Brain microvascular endothelial cell (primary cell): ENCODE results near the gene VSTM2B.

ENCODE experiments used
- DNase-seq: peaks from one replicate; pipeline ENCODE4 v3.0.0-alpha.2; 2020
- H3K27ac ChIP-seq: fragments of 250-450 bp; sonication (Bioruptor Pico); 2 replicates; pipeline ENCODE4 v1.5.1; 2020; ENCODE audit warnings: mild to moderate bottlenecking, moderate library complexity
- H3K27me3 ChIP-seq: fragments of 250-450 bp; sonication (Bioruptor Pico); replicated peaks from 2 replicates; pipeline ENCODE4 v1.5.1; 2020; ENCODE audit warnings: mild to moderate bottlenecking
- H3K36me3 ChIP-seq: fragments of 250-450 bp; sonication (Bioruptor Pico); replicated peaks from 2 replicates; pipeline ENCODE4 v1.5.1; 2020; ENCODE audit warnings: mild to moderate bottlenecking
- H3K4me3 ChIP-seq: 2 replicates; pipeline ENCODE4 v1.5.1; 2011; ENCODE audit warnings: low read depth, mild to moderate bottlenecking, control low read depth, low read length, moderate library complexity
- CTCF ChIP-seq: IDR thresholded peaks from 2 replicates; pipeline ENCODE4 v1.5.1; 2011; ENCODE audit warnings: low read depth, mild to moderate bottlenecking, moderate library complexity, low read length, control low read depth, inconsistent platforms; ENCODE audit errors: missing control alignments
- in situ Hi-C: cut with HindIII; loops from 2 replicates; pipeline ENCODE4 v1.10.0; 2017; ENCODE audit warnings: low sequenced_read_pairs, low pct_ligation_motif_present

VSTM2B gene

DNA sequence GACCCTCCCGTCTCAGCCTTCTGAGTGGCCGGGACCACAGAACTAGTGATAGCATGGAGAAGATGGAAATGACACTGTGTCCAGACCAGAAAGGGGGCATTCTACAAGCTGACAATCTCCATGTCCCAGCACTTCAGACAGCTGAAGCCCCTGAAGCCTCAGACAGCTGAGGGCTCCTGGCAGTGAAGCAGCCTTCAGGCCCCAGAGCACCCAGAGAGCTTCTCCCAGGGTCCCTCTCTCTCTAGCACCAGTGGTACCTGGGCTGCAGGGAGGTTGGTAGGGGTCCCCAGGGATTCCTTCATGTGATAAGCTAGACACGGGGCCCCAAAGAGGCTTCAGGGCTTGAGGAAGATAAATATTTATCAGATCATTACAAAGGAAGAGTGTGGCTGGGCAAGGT, 72.7 kb downstream of the VSTM2B start:
- no peaks in the 10 kb centered on the region for H3K36me3 ChIP-seq
- DNase-seq = no peak
- no peak overlapping the region for H3K27ac ChIP-seq
- in situ Hi-C loops = no loop called here
- no peak for TF ChIP-seq CTCF
- no peak overlapping the region for H3K4me3 ChIP-seq
- no peaks in the 10 kb centered on the region for H3K27me3 ChIP-seq

DNA sequence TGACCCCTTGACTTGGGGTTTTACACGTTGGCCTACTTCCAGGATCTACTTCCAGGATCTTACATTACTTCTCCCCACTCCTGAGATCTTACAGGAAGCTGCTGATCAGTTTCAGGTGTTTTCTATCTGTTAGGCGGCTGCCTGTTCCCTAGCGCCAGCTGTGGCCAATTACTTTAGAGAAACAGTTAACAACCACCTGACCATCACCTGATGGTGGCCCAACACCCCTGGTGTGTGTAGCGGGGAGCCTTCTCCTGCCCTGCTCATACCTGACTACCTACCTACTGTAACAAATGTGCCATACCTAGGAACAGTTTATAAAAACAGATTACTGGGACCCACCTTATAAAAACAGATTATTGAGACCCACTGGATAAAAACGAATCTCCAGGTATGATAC, 77.5 kb downstream of the VSTM2B start:
- no peak for TF ChIP-seq CTCF
- H3K27ac ChIP-seq = no peak overlapping the region
- no peaks in the 10 kb centered on the region for H3K27me3 ChIP-seq
- H3K4me3 ChIP-seq = no peak overlapping the region
- no peaks in the 10 kb centered on the region for H3K36me3 ChIP-seq
- in situ Hi-C loops = no loop called here
- DNase-seq = no peak

DNA sequence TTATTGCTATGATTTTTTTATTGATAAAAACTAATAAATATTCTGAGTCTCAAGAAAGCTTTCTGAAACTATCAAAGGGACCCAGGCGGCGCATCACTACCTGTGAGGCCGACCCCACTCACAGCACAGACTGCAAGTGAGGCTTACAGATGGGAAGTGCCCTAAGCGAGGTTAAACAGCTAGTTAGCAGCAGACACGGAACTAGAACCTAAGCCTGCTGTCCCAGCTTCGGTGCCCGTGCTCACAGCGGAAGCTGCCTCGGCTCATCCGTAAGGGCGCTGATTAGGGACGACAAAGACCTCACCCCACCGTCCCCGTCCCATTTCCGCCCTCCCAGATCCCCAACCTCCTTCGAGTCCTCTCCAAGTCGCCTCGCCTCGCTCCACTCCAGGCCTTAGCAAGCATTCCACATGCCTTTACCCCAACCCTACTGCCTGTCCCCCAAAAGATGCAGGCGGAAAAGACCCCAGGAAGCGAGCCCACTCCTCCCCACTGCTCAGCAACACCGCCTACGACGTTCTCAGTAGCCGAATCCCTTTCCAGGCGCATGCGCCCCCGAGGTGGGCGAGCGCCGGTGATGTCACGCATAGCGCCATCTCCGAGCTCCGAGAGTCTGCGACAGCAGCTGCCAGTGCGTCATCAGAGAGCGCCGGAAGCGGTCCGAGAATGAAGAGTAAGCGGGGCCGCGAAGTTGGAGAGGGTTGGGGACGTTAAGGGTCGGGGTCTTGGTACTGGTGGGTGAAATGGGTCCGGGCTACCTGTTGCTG, 80.0 kb downstream of the VSTM2B start, which contains the start of gene POP4:
TSS of gene POP4 (plus strand) at position 631 of the 767 bp plus-strand sequence. CDS start at position 667, 36 bp downstream.
- H3K36me3 ChIP-seq = peaks cover under 1% of the 10 kb centered on the region
- in situ Hi-C loops = no loop called here
- H3K27ac ChIP-seq = peak within 1 kb of the TSS; percentile 80
- no peak for TF ChIP-seq CTCF
- H3K4me3 ChIP-seq = peak within 1 kb of the TSS; percentile 99
- peak; percentile 94 for DNase-seq
- no peaks in the 10 kb centered on the region for H3K27me3 ChIP-seq

- in situ Hi-C loops = no loop called here
- peak overlapping the region; percentile 80 for H3K27ac ChIP-seq
- DNase-seq = no peak
- H3K4me3 ChIP-seq = peak overlapping the region; percentile 99
- no peak for TF ChIP-seq CTCF
- H3K36me3 ChIP-seq = peaks cover 4% of the 10 kb centered on the region
- H3K27me3 ChIP-seq = no peaks in the 10 kb centered on the region
Observed at GRCh38 chr19:29606420-29606747, 80.6 kb downstream of the VSTM2B start.

DNA sequence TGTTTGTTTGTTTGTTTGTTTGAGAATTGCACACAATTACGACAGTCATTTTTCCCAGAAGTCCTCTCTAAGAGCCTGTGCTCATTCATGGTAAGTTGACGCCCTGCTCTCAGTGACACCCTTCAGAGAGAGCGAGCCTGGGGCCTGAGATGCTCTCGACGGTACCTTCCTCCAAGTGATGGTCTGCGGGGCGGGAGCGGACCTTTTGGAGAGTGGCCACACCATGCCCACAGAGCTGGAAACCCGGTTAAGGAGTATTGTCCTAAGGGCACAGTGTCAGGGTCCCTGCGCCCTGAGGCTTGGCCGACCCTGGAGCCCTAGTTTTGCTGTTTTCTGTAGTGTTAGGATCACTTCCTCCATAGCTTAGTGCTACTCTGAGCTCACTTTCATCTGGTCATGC, 83.8 kb downstream of the VSTM2B start:
- Histone ChIP-seq H3K36me3 (peaks cover 29% of the 10 kb centered on the region), H3K27me3 (no peaks in the 10 kb centered on the region), H3K4me3 (no peak overlapping the region), H3K27ac (no peak overlapping the region)
- no peak for TF ChIP-seq CTCF
- in situ Hi-C loops = no loop called here
- DNase-seq = no peak

GRCh38 chr19:29610213-29610573, 84.4 kb downstream of the VSTM2B start:
- Histone ChIP-seq H3K36me3 (peaks cover 32% of the 10 kb centered on the region), H3K27ac (no peak overlapping the region), H3K4me3 (no peak overlapping the region), H3K27me3 (no peaks in the 10 kb centered on the region)
- DNase-seq = no peak
- no peak for TF ChIP-seq CTCF
- in situ Hi-C loops = no loop called here
